ENCODE data around the gene TUBGCP5.

- TF ChIP-seq, protein P1, sequence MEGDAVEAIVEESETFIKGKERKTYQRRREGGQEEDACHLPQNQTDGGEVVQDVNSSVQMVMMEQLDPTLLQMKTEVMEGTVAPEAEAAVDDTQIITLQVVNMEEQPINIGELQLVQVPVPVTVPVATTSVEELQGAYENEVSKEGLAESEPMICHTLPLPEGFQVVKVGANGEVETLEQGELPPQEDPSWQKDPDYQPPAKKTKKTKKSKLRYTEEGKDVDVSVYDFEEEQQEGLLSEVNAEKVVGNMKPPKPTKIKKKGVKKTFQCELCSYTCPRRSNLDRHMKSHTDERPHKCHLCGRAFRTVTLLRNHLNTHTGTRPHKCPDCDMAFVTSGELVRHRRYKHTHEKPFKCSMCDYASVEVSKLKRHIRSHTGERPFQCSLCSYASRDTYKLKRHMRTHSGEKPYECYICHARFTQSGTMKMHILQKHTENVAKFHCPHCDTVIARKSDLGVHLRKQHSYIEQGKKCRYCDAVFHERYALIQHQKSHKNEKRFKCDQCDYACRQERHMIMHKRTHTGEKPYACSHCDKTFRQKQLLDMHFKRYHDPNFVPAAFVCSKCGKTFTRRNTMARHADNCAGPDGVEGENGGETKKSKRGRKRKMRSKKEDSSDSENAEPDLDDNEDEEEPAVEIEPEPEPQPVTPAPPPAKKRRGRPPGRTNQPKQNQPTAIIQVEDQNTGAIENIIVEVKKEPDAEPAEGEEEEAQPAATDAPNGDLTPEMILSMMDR (IDR thresholded peaks at IDR 0.05), result no peak
- TF ChIP-seq EP300 (IDR thresholded peaks at IDR 0.05; ENCODE audit: low read depth), result no peak
These were observed 59.9 kb downstream of the TUBGCP5 start for GRCh38 chr15:22979238-22980188.
